H1 (cell line): Measurements from ENCODE around the gene PMS1.

Experiments used
- EP300 ChIP-seq, 2 experiments: IDR thresholded peaks; 1 replicate in 1 of 2; 2 replicates in 1 of 2; pipeline ENCODE4 v1.6.1; 2011 to 2012; ENCODE audit warnings: low read depth in 2 of 2, low read length in 2 of 2, mild to moderate bottlenecking in 2 of 2, borderline replicate concordance in 1 of 2, inconsistent platforms in 1 of 2, moderate library complexity in 1 of 2
- MAFK ChIP-seq: IDR thresholded peaks from 2 replicates; pipeline ENCODE4 v1.6.1; 2012; ENCODE audit warnings: low read depth, mild to moderate bottlenecking, improper control_type of control experiment, low read length
- POLR2AphosphoS5 ChIP-seq: IDR thresholded peaks from 2 replicates; pipeline ENCODE4 v1.6.1; 2011; ENCODE audit warnings: low read depth, low read length
- TBP ChIP-seq: IDR thresholded peaks from 2 replicates; pipeline ENCODE4 v1.6.1; 2011; ENCODE audit warnings: low read depth, low read length, improper control_type of control experiment
- ZNF274 ChIP-seq: IDR thresholded peaks from 2 replicates; pipeline ENCODE4 v1.7.0; 2012; ENCODE audit warnings: low read length, borderline replicate concordance; ENCODE audit errors: extremely low read depth
- TF ChIP-seq, protein P1 (sequence below), 3 experiments: IDR thresholded peaks; 1 replicate in 2 of 3; 2 replicates in 1 of 3; pipeline versions ENCODE4 v1.5.1 to v1.6.1; 2011; ENCODE audit warnings: low read length in 3 of 3, mild to moderate bottlenecking in 3 of 3, inconsistent platforms in 2 of 3, low read depth in 1 of 3, moderate library complexity in 1 of 3; ENCODE audit not compliant: insufficient read depth in 1 of 3; ENCODE audit errors: control extremely low read depth in 1 of 3

DNA sequence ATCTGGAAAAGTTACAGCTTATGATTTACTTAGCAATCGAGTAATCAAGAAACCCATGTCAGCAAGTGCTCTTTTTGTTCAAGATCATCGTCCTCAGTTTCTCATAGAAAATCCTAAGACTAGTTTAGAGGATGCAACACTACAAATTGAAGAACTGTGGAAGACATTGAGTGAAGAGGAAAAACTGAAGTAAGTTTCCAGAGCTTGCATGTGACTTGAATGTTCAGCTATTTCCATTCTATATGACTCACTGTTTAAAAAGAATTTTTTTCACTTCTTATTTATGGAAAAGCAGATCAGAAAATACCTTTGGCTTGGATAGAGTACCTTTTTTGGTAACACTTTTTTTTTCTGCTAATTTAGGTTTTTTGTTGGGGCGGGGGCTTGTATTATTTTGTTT lies 70.7 kb downstream of the PMS1 start:
- TF ChIP-seq POLR2AphosphoS5 (no peak), EP300 (IDR thresholded peaks at IDR 0.05; ENCODE audit: borderline replicate concordance in 1 of 2, low read depth in 2 of 2, low read length in 2 of 2) (no peak), MAFK (no peak), TBP (no peak), ZNF274 (no peak)
- TF ChIP-seq, protein P1, sequence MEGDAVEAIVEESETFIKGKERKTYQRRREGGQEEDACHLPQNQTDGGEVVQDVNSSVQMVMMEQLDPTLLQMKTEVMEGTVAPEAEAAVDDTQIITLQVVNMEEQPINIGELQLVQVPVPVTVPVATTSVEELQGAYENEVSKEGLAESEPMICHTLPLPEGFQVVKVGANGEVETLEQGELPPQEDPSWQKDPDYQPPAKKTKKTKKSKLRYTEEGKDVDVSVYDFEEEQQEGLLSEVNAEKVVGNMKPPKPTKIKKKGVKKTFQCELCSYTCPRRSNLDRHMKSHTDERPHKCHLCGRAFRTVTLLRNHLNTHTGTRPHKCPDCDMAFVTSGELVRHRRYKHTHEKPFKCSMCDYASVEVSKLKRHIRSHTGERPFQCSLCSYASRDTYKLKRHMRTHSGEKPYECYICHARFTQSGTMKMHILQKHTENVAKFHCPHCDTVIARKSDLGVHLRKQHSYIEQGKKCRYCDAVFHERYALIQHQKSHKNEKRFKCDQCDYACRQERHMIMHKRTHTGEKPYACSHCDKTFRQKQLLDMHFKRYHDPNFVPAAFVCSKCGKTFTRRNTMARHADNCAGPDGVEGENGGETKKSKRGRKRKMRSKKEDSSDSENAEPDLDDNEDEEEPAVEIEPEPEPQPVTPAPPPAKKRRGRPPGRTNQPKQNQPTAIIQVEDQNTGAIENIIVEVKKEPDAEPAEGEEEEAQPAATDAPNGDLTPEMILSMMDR (IDR thresholded peaks at IDR 0.05; ENCODE audit: control extremely low read depth in 1 of 3, insufficient read depth in 1 of 3, low read depth in 1 of 3, low read length in 3 of 3), result no peak
